OCI-LY7 (cell line): ENCODE data around the gene CD109. TPM values are rescaled to one million over a fixed set of nuclear protein-coding genes. Genes with fewer than 3 reads are reported as not detected.

Experiments used
- BruUV-seq: library from RNA; stranded (reverse); fragments of 400-500 nt; replicated peaks from 2 replicates; lab custom pipeline; 2021; lab: Mats Ljungman, UMichigan
- CTCF ChIA-PET: fragments of 300-600 bp; sonication (Branson Sonifier 250); formaldehyde crosslinking; loops from one replicate; lab custom pipeline; 2022; ENCODE audit warnings: antibody characterized with exemption; ENCODE audit not compliant: unreplicated experiment; lab: Charles Lee
- POLR2A ChIA-PET: fragments of 300-600 bp; sonication (Branson Sonifier 250); formaldehyde crosslinking; loops from one replicate; lab custom pipeline; 2022; ENCODE audit warnings: antibody characterized with exemption; lab: Charles Lee
- DNase-seq: peaks from one replicate; pipeline ENCODE4 v3.0.0-alpha.2; 2015; ENCODE audit warnings: low spot score
- H2AFZ ChIP-seq: fragments of 200-600 bp; sonication (generic), shearing (Covaris generic); 2 replicates; pipeline ENCODE4 v1.6.1; 2014; ENCODE audit warnings: mild to moderate bottlenecking, antibody characterized with exemption, low read length, moderate library complexity
- H3K27ac ChIP-seq: fragments of 200-600 bp; sonication (generic); 2 replicates; pipeline ENCODE4 v1.5.1; 2014; ENCODE audit warnings: mixed run types, low read depth, mild to moderate bottlenecking, moderate library complexity, low read length, inconsistent platforms; ENCODE audit not compliant: poor library complexity, severe bottlenecking
- H3K36me3 ChIP-seq: fragments of 200-600 bp; sonication (generic); 2 replicates; pipeline ENCODE4 v1.6.1; 2014; ENCODE audit warnings: mild to moderate bottlenecking, antibody characterized with exemption, low read length, moderate library complexity, mixed read lengths; ENCODE audit not compliant: insufficient read depth
- H3K4me1 ChIP-seq: fragments of 200-600 bp; sonication (generic); 2 replicates; pipeline ENCODE4 v1.5.1; 2014; ENCODE audit warnings: mild to moderate bottlenecking, low read length; ENCODE audit not compliant: insufficient read depth, poor library complexity, severe bottlenecking
- H3K4me2 ChIP-seq: fragments of 200-600 bp; sonication (generic); 2 replicates; pipeline ENCODE4 v1.6.1; 2014; ENCODE audit warnings: mild to moderate bottlenecking, low read length
- H3K4me3 ChIP-seq: fragments of 200-600 bp; sonication (generic); 2 replicates; pipeline ENCODE4 v1.5.1; 2014; ENCODE audit warnings: mild to moderate bottlenecking, low read depth, low read length; ENCODE audit not compliant: poor library complexity, severe bottlenecking
- H3K79me2 ChIP-seq: fragments of 200-600 bp; sonication (generic); 2 replicates; pipeline ENCODE4 v1.6.1; 2016; ENCODE audit warnings: low read depth, mild to moderate bottlenecking, low read length, moderate library complexity, mixed read lengths; ENCODE audit not compliant: insufficient read depth
- H3K9me2 ChIP-seq: fragments of 200-600 bp; sonication (generic); 2 replicates; pipeline ENCODE4 v1.6.1; 2016; ENCODE audit warnings: mild to moderate bottlenecking, low read length, mixed read lengths; ENCODE audit not compliant: insufficient read depth
- H3K9me3 ChIP-seq: fragments of 200-600 bp; sonication (generic); 2 replicates; pipeline ENCODE4 v1.6.1; 2014; ENCODE audit warnings: mild to moderate bottlenecking, mixed run types, low read length, mixed read lengths
- H4K20me1 ChIP-seq: fragments of 200-600 bp; sonication (generic); 2 replicates; pipeline ENCODE4 v1.6.1; 2014; ENCODE audit warnings: mild to moderate bottlenecking, antibody characterized with exemption, low read length, moderate library complexity, mixed read lengths; ENCODE audit not compliant: insufficient read depth
- EZH2phosphoT487 ChIP-seq: fragments of 200-600 bp; sonication (generic); IDR thresholded peaks from 2 replicates; pipeline ENCODE4 v1.6.1; 2018; ENCODE audit warnings: low read depth, borderline replicate concordance, mild to moderate bottlenecking, mixed run types, antibody characterized with exemption, low read length, moderate library complexity, mixed read lengths
- intact Hi-C: fragments of 100-400 bp; cut with micrococcal nuclease; formaldehyde crosslinking; loops from one replicate; pipeline ENCODE4 v1.10.0; 2022; ENCODE audit not compliant: unreplicated experiment
- total RNA-seq, 2 experiments: library from RNA; depleted of rRNA in 1 of 2; stranded (reverse); fragments of >200 nt in 1 of 2; shearing (Covaris generic) in 1 of 2; gene quantifications; 2 replicates each; pipeline ENCODE4 v1.2.3, GENCODE V29; 2014 to 2022
- TF ChIP-seq, protein P1 (sequence below): fragments of 200-600 bp; sonication (generic); conservative IDR thresholded peaks from 2 replicates; pipeline ENCODE4 v1.5.1; 2014; ENCODE audit warnings: mild to moderate bottlenecking, antibody characterized with exemption, low read length, moderate library complexity, mixed read lengths

CD109 gene
- total RNA-seq, 2 experiments from 2014 or later = 0.08 TPM; not detected in 1

DNA sequence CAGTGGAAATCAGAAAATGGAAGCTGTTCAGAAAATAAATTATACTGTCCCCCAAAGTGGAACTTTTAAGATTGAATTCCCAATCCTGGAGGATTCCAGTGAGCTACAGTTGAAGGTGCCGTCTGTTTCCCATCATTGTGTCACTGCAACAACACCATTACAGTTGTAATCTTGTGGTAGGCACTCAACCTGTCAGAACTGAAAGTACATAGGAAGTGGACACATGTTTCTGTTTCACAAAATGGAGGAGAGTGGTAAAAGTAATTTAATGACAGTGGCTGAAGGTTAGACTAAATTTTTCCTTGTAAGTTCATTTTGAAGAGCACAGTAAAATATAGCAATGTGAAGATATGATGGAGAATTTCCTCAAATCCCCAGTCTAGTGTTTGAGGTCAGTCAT lies 70.0 kb downstream of the CD109 start:
- H3K79me2 ChIP-seq = no peaks in the 10 kb centered on the region
- no peaks in the 10 kb centered on the region for H3K4me1 ChIP-seq
- H3K9me2 ChIP-seq = no peaks in the 10 kb centered on the region
- POLR2A ChIA-PET = interaction anchor here (0.5 to 0.6 kb wide), 4 partner anchors 16 to 1518 kb away, joined by 3 to 6 read pairs (median 3); partner anchors contain the start of gene SLC17A5
- intact Hi-C loops = no loop called here
- TF ChIP-seq, protein P1, sequence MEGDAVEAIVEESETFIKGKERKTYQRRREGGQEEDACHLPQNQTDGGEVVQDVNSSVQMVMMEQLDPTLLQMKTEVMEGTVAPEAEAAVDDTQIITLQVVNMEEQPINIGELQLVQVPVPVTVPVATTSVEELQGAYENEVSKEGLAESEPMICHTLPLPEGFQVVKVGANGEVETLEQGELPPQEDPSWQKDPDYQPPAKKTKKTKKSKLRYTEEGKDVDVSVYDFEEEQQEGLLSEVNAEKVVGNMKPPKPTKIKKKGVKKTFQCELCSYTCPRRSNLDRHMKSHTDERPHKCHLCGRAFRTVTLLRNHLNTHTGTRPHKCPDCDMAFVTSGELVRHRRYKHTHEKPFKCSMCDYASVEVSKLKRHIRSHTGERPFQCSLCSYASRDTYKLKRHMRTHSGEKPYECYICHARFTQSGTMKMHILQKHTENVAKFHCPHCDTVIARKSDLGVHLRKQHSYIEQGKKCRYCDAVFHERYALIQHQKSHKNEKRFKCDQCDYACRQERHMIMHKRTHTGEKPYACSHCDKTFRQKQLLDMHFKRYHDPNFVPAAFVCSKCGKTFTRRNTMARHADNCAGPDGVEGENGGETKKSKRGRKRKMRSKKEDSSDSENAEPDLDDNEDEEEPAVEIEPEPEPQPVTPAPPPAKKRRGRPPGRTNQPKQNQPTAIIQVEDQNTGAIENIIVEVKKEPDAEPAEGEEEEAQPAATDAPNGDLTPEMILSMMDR = no peak
- TF ChIP-seq EZH2phosphoT487 = no peak
- H3K4me3 ChIP-seq = no peak overlapping the region
- H3K36me3 ChIP-seq = no peaks in the 10 kb centered on the region
- H3K27ac ChIP-seq = no peak overlapping the region
- H3K4me2 ChIP-seq = no peak overlapping the region
- no peaks in the 10 kb centered on the region for H3K9me3 ChIP-seq
- no peak for DNase-seq
- BruUV-seq = no TSS peak
- H4K20me1 ChIP-seq = no peaks in the 10 kb centered on the region
- CTCF ChIA-PET = no interaction called here
- no peak overlapping the region for H2AFZ ChIP-seq

DNA sequence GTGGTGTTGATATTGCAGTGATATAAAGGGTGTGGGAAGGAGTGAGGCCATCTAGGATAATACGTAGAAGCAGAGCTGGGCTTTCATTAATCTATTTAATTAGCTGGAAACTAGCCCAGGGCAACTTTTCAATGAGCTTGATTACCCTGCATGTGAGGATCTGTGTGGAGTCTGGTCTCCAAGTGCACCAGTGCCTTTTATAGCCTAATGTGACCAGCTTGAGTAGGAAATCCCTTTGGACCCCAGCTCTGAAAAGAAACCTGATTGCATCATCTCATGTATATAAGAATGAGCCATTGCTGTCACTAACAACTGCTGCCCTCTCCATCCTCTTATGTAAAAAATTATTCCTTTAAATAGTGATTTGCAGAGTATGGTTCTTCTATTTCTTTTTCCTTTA lies 72.6 kb downstream of the CD109 start:
- no peak for TF ChIP-seq EZH2phosphoT487
- TF ChIP-seq, protein P1 = no peak
- intact Hi-C loops = no loop called here
- ChIA-PET CTCF (no interaction called here), POLR2A (interaction anchor here (1.4 kb wide), 1 partner anchor 21 kb away, joined by 3 read pairs; no protein-coding TSS in a partner anchor)
- Histone ChIP-seq H3K9me2 (no peaks in the 10 kb centered on the region), H3K79me2 (no peaks in the 10 kb centered on the region), H3K9me3 (no peaks in the 10 kb centered on the region), H3K27ac (no peak overlapping the region), H3K4me1 (no peaks in the 10 kb centered on the region), H3K36me3 (no peaks in the 10 kb centered on the region), H3K4me3 (no peak overlapping the region), H2AFZ (no peak overlapping the region), H4K20me1 (no peaks in the 10 kb centered on the region), H3K4me2 (no peak overlapping the region)
- BruUV-seq = no TSS peak
- no peak for DNase-seq

DNA sequence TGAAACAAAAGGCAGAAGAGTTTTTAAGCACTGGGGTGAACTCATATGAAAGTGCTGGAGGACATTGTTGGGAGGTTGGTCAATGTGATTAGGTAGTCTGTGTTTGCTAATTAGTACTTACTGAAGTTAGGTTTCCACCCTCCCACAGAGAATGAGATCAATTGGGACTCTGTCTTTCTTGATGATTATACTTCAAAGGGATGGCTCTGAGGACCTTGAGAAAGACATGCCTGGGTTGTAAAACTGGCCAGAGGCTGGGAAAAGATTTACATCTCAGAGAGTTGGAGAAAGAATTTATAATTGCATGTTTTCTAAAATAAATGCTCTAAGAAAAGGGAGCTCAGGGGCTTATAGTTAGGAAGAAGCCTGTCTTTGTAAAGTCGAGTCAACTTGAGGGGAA lies 74.0 kb downstream of the CD109 start:
- ChIA-PET CTCF (no interaction called here), POLR2A (interaction anchor here (1.3 kb wide), 1 partner anchor 15 kb away, joined by 3 read pairs; no protein-coding TSS in a partner anchor)
- no peak for DNase-seq
- Histone ChIP-seq H3K4me2 (no peak overlapping the region), H3K4me3 (no peak overlapping the region), H3K4me1 (no peaks in the 10 kb centered on the region), H3K36me3 (no peaks in the 10 kb centered on the region), H4K20me1 (no peaks in the 10 kb centered on the region), H3K9me3 (no peaks in the 10 kb centered on the region), H2AFZ (no peak overlapping the region), H3K27ac (no peak overlapping the region), H3K9me2 (no peaks in the 10 kb centered on the region), H3K79me2 (no peaks in the 10 kb centered on the region)
- no TSS peak for BruUV-seq
- intact Hi-C loops = no loop called here
- TF ChIP-seq, protein P1 = no peak
- TF ChIP-seq EZH2phosphoT487 = no peak
